ENCODE data around the gene RBM44.
"Not testable (repeated sequence)": the region's sequence is repeated elsewhere in the genome, so short reads cannot be mapped to it uniquely, and the experiment has no call there.

Gene RBM44

GRCh38 chr2:237867465-237867864 lies 68.9 kb downstream of the RBM44 start:
- no peak overlapping the region for H3K4me3 ChIP-seq

GRCh38 chr2:237868074-237868473 lies 69.5 kb downstream of the RBM44 start:
- H3K4me3 ChIP-seq = not testable (repeated sequence)
- peak overlapping the region in 1 of 21 experiments; percentile 8 for H3K27ac ChIP-seq

More at GRCh38 chr2:237867465-237867864, 68.9 kb downstream of the RBM44 start:
- peak overlapping the region in 1 of 21 experiments; percentile 8 for H3K27ac ChIP-seq

DNA sequence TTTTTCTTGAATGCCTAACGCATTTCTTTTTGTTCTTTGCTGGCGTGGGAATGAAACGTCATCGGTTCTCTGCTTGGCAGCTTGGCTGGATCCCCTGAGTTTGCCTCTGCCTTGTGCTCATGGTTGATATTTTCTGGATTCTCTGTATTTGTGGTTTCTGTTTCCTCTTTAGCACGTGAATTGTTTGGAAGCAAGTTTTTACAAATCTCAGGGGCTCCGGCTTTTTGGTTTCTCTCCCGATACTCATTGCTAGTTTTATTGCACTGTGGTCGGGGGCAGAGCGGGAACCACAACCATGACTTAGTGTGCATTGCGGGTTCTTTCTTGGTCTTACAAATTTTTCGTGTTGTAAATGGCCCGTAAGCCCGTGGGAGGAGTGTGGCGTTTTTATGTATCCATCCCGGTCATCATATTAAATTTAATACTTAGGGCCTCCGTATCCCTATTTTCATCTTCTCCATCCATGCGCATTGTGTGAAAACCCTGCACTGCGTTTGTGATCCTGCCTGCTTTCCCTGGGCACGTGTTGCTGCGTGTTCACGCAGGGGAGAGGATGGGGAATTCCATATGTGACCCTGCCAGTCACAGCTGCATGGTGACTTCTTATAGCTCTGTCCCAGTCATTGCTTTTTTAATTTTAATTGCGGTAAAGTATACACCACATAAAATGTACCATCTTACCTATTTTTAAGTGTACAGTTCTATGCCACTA lies 70.2 kb downstream of the RBM44 start:
- H3K4me3 ChIP-seq = peak overlapping the region in 1 of 7 experiments; percentile 11
- H3K27ac ChIP-seq = no peak overlapping the region

- Histone ChIP-seq H3K27ac (no peak overlapping the region), H3K4me3 (no peak overlapping the region)
Measured at GRCh38 chr2:237869343-237870102, 70.9 kb downstream of the RBM44 start.

DNA sequence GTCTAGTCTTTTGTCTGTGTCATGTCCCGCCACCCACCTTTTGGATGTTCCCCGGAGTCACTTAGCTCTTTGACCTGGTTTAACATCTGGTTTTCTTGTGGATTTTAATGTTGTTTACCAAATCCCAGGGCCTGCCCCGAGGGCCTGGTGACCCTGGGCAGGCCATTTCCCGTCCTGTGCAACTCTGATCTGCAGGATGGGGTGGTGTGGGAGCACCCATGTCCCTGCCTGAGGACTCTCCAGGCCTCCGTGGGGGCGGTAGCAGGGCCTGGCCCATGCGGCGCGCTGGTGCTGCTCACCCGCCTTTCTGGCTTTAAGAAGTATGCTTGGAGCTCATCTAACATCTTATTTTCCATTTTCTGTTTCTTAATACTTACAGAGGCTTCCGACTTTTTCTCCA lies 71.5 kb downstream of the RBM44 start:
- Histone ChIP-seq H3K27ac (no peak overlapping the region), H3K4me3 (no peak overlapping the region)

DNA sequence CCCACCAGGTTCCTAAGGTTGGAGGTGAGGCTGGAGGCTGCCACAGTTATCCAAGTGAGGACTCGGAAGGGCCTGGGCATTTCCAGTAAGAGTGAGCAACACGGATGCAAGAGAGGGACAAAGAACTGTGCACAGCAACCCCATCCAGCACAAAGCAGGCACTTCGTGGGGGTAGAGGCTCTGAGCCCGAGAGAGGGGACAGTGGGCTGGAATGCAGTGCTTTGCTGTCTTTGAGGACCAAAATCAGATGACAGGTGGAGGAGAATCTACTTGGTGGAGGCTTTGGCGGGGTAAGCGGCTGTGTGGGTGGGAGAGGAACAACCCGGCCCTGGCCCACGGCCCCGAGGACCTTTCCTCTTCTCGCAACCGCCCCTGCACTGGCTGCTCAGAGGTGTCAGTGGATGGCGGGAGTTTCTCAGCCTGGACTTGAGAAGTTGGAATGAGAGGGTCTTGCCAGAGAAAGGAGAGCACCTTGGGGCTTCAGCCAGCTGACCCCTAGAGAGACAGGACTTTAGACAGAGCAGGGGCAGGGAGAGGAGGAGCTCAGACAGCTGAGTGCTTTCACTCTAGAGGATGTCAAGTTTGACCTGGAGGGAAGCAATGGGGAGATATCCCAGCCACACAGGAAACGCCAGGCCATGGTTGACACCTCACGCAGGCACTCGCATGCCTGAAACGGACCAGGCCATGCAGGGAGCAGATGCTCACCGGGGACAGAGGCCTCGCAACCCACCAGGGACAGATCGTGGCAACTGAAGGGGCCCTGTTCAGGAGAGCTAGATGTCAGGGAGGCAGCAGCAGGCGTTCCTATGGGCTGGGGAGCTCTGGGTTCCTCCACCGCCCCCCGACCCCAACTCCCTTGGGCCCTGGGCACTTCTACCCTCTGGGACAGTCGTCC lies 72.4 kb downstream of the RBM44 start:
- Histone ChIP-seq H3K27ac (no peak overlapping the region), H3K4me3 (no peak overlapping the region)

DNA sequence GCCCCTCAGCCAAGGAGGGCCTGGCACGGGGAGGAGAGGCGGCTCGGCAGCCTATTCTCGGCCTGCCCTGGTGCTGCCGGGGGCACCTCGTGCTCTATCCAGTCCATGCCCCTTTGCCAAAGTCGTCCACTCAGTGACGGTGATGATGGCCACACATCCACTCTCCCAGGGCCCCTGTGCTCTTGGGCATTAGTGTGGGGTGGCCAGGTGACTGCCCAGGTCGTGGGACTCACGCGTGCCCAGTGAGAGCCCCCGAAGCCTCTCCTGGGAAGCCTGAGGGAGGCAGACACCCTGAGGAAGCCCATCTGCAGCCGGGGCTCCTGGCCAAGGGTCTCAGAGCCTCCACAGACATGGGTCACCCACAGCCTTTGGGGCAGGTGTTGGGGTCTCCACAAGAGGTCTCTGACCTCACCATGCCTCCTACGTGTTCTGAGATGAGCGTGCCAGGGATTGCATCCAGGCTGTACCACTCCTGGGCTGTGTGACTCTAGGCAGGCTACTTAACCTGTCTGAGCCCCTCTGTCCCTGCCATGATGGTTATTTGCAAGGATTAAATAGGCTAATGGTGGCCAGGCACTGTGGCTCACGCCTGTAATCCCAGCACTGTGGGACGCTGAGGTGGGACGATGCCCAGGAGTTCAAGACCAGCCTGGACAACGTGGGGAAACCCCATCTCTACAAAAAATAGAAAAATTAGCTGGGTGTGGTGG lies 73.8 kb downstream of the RBM44 start:
- H3K27ac ChIP-seq = no peak overlapping the region
- H3K4me3 ChIP-seq = no peak overlapping the region

- Histone ChIP-seq H3K4me3 (no peak overlapping the region), H3K27ac (peak overlapping the region in 1 of 21 experiments; percentile 32)
Measured at GRCh38 chr2:237873421-237873831, 74.8 kb downstream of the RBM44 start.

- peak overlapping the region in 2 of 21 experiments; percentile 10 to 33 for H3K27ac ChIP-seq
- H3K4me3 ChIP-seq = no peak overlapping the region
Measured at GRCh38 chr2:237873897-237874551, 75.4 kb downstream of the RBM44 start.

DNA sequence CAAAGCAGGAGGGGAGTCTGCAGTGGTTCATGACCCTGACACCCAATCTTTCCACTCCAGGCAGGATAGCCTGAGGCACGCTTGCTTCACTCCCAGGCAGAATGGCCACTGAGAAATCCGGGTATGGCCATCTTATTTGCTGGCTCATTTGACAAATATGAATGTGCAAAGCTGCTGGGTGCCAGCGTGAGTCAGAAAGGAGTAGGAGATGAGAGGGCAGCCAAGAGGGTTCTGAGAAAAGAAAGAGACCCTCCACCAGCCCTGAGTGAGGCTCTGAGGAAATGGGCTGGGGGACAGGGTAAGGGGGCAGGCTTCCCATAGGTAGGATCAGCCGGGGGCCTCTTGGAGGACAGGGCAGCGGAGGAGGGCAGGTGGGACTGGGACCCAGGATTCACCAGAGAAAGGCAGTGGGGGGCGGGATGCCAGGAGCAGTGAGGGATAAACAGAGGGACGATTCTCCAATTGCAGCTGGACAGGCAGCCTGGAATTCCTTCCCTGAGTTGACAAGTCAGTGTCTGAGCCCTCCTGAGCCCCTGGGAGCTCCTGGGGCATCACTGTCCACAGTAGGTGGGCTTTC lies 76.1 kb downstream of the RBM44 start:
- Histone ChIP-seq H3K4me3 (no peak overlapping the region), H3K27ac (no peak overlapping the region)

GRCh38 chr2:237875256-237876060 lies 76.9 kb downstream of the RBM44 start:
- Histone ChIP-seq H3K27ac (no peak overlapping the region), H3K4me3 (no peak overlapping the region)

DNA sequence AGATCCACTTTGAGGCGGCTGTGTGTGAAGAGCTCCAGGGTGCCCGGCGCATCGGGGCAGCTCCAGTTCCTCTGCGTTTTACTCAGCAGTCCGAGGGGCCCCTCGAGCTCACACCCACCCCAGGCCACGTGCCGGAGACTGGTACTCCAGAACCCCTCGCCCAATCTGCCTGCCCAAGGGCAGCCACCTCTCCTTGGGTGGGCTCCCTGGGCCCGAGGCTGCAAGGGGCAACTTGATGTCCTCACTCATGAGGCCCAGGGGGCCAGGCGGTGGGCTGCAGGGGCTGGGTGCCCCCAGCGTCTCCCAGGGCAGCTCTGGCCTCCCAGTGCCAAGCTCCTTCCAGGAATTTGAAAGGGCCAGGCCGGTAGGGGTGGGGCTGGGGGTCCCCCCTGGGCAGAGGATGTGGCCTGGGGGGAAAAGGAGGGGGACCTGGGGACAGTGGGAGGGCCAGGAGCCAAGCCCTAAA lies 77.5 kb downstream of the RBM44 start:
- Histone ChIP-seq H3K4me3 (no peak overlapping the region), H3K27ac (peak overlapping the region in 1 of 21 experiments; percentile 1)

DNA sequence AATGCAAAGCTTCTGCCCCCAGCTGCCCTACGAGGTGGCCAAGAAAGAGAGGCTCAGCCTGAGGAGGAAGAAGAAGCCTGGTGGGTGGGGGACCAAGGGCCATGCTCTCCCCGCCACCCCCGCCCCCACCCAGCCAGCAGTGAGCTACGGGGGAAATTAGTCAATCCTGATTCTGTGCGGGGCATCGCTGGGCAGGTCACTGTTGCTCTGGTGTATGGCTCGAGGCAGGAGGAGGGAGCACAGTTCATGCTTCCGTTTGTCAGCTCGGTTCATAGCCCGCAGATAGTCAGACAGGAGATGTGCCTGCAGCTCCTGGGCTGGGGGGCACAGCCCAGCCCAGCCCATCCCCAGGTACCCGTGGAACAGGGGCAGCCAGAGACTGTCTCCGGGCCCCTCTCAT lies 78.0 kb downstream of the RBM44 start:
- H3K27ac ChIP-seq = peak overlapping the region in 1 of 21 experiments; percentile 1

DNA sequence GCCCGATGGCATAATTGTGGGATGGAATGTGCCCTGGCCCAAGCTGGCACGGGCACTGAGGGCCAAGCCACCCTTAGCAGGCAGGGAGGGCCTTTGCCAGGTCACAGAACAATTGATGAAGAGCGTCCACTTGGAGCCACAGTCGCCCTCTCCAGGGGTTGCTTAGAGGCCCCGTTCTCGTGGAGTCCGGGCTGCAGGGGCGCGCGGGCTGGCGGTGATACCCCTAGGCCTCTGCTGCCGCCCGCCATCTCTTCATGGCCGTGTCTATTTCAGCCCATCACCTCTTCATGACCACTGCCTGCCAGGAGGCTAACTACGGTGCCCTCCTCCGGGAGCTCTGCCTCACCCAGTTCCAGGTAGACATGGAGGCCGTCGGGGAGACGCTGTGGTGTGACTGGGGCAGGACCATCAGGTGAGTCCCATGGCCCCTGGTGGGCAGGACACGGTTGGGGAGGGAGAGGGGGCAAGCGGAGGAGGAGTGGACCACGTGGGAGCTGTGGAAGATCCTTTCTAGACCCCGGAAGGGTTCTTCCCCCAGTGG lies 78.4 kb downstream of the RBM44 start:
- no peak overlapping the region for H3K4me3 ChIP-seq
- H3K27ac ChIP-seq = no peak overlapping the region

More for the DNA sequence above, 78.0 kb downstream of the RBM44 start:
- H3K4me3 ChIP-seq = no peak overlapping the region

DNA sequence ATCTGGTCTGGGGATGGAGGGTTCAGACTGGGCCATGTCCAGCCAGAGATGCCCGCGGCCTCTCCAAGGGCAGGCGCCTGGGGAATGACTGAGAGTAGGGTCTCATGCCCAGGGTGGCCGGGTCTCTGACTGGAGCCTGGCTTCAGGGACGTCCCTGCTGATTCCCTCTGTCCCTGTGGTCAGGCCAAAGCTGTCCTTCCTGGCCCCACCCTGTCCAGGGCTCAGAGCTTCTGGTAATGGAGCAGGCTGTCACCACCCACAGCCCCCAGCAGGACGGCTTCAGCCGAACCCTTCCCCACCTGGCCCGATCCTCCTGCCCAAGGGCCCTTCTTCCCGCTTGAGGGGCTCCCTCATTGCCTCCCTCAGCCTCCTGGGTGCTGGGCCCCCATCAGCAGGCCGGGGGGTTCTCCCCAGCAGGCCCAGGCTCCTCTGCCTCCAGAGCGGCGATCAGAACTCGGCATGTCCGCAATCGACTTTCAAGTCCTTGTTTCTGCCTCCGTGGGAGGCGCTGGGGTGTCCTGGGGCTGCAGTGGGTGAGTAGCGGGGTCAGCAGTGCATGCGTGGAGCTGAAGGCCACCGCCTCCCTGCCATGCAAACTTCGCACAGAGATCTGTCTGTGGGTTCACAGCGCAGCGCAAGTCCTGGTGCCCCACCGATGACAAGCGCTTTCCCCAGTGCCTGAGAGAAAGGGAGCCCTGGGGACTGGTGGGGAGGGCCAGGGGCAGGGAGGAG lies 79.2 kb downstream of the RBM44 start:
- H3K27ac ChIP-seq = peak overlapping the region in 2 of 21 experiments; percentile 52 to 69
- H3K4me3 ChIP-seq = no peak overlapping the region

DNA sequence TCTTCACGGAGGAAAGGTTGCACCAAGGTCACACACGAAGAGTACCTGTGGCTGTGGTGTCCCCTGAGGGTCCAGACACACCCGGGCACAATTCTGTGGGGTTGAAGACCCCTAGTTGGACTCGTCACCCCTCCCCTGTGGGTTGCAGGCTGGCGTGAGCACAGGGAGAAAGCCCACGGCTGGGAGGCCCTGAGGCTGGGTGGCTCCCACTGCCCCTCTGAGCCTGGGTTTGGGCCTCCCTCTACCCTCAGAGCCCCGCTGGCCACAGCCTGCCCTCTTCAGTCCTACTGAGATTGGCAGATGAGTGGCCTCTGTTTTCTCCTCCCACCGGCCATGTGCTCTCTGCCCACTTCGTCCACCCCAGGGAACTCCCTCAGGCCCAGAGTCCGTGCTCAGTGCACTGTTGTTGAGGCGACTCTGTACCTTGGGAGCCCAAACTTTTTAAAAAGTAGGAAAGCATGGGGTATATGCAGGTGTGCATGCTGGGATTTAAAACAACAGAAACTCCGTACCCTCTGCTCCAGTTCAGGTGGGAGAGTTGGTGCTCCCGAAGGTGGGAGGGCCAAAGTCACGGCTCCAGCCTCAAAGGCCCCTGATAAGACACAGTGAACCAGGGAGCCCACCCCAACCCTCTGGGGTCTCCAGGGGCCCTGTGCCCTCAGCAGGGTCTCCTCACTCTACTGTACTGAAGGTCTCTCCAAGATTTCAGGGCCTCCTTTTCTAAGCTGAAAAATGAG lies 79.9 kb downstream of the RBM44 start:
- Histone ChIP-seq H3K27ac (peak overlapping the region in 2 of 21 experiments; percentile 52 to 69), H3K4me3 (no peak overlapping the region)

Data from skin epidermis (tissue), 12 donors.